Prostate gland (tissue), 2 donors: ENCODE results near the gene CLSTN1.

Experiments
- POLR2A ChIP-seq: fragments of 450-650 bp; IDR thresholded peaks from one replicate; pipeline ENCODE4 v1.6.1; 2016; ENCODE audit warnings: antibody characterized with exemption, mild to moderate bottlenecking
- POLR2AphosphoS5 ChIP-seq: sonication (generic); formaldehyde crosslinking; IDR thresholded peaks from one replicate; pipeline ENCODE4 v1.6.1; 2017; ENCODE audit warnings: antibody characterized with exemption
- TF ChIP-seq, protein P1 (sequence below), 4 experiments: fragments of 200-600 bp in 2 of 4; fragments of 450-650 bp in 2 of 4; sonication (generic) in 2 of 4; IDR thresholded peaks; 1 replicate in 3 of 4; 2 replicates in 1 of 4; pipeline ENCODE4 v1.5.1; 2016 to 2019; ENCODE audit warnings: antibody characterized with exemption in 4 of 4, mild to moderate bottlenecking in 2 of 4, moderate library complexity in 2 of 4

DNA sequence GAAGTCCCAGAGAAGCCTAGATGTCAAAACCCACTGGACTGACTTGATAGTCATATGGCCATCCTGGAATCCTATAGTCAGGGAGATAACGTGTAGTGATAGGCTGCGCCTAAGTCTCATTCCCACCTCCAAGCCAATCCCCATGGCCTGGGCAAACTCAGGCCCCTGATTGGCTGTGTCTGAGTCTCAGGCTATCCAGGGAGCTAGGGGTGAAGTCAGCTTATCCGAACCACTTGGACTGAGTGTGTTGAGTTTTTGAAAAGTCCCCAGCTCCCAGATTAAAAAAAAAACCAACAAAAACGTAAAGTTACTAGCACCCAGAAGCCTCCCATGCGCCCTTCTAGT lies 120.6 kb downstream of the CLSTN1 start:
- TF ChIP-seq, protein P1, sequence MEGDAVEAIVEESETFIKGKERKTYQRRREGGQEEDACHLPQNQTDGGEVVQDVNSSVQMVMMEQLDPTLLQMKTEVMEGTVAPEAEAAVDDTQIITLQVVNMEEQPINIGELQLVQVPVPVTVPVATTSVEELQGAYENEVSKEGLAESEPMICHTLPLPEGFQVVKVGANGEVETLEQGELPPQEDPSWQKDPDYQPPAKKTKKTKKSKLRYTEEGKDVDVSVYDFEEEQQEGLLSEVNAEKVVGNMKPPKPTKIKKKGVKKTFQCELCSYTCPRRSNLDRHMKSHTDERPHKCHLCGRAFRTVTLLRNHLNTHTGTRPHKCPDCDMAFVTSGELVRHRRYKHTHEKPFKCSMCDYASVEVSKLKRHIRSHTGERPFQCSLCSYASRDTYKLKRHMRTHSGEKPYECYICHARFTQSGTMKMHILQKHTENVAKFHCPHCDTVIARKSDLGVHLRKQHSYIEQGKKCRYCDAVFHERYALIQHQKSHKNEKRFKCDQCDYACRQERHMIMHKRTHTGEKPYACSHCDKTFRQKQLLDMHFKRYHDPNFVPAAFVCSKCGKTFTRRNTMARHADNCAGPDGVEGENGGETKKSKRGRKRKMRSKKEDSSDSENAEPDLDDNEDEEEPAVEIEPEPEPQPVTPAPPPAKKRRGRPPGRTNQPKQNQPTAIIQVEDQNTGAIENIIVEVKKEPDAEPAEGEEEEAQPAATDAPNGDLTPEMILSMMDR (IDR thresholded peaks at IDR 0.05): no peak
- no peak for TF ChIP-seq POLR2A
- no peak for TF ChIP-seq POLR2AphosphoS5
